ENCODE measurements around the gene CNOT10.
"Not testable (repeated sequence)": the region's sequence is repeated elsewhere in the genome, so short reads cannot be mapped to it uniquely, and the experiment has no call there.

Gene CNOT10

GRCh38 chr3:32646761-32647160, 38.2 kb upstream of the CNOT10 start:
- TF ChIP-seq EZH2 (IDR thresholded peaks at IDR 0.05; ENCODE audit: borderline replicate concordance, low read length) (no peak), CTCF (IDR thresholded peaks at IDR 0.05; ENCODE audit: low read length) (no peak)
- Histone ChIP-seq H3K27me3 (ENCODE audit: insufficient read depth, low read length) (no peaks in the 10 kb centered on the region), H3K9ac (ENCODE audit: low read length) (no peak overlapping the region), H3K79me2 (ENCODE audit: insufficient read depth, low read length) (no peaks in the 10 kb centered on the region), H3K9me3 (ENCODE audit: low read length) (no peaks in the 10 kb centered on the region), H3K9me2 (ENCODE audit: low read depth, low read length) (no peaks in the 10 kb centered on the region), H3K36me3 (ENCODE audit: insufficient read depth, low read length) (no peaks in the 10 kb centered on the region), H2AFZ (ENCODE audit: low read length) (no peak overlapping the region), H3K4me2 (ENCODE audit: low read length) (no peak overlapping the region), H3K27ac (ENCODE audit: low read depth, low read length, poor library complexity, severe bottlenecking) (no peak overlapping the region), H3K4me1 (ENCODE audit: insufficient read depth, low read length, severe bottlenecking) (no peaks in the 10 kb centered on the region), H3K4me3 (ENCODE audit: low read depth, low read length, poor library complexity, severe bottlenecking) (no peak overlapping the region), H4K20me1 (ENCODE audit: insufficient read depth, low read length) (no peaks in the 10 kb centered on the region), H3F3A (ENCODE audit: insufficient read depth, low read length) (no peaks in the 10 kb centered on the region)

- H3K79me2 ChIP-seq (ENCODE audit: insufficient read depth, low read length); H3K27ac ChIP-seq (ENCODE audit: low read depth, low read length, poor library complexity, severe bottlenecking); H3K4me2 ChIP-seq (ENCODE audit: low read length); H3K36me3 ChIP-seq (ENCODE audit: insufficient read depth, low read length); H2AFZ ChIP-seq (ENCODE audit: low read length); H3K9ac ChIP-seq (ENCODE audit: low read length); H3K4me1 ChIP-seq (ENCODE audit: insufficient read depth, low read length, severe bottlenecking); H3K9me3 ChIP-seq (ENCODE audit: low read length); H4K20me1 ChIP-seq (ENCODE audit: insufficient read depth, low read length); H3K9me2 ChIP-seq (ENCODE audit: low read depth, low read length); H3K27me3 ChIP-seq (ENCODE audit: insufficient read depth, low read length); H3F3A ChIP-seq (ENCODE audit: insufficient read depth, low read length); H3K4me3 ChIP-seq (ENCODE audit: low read depth, low read length, poor library complexity, severe bottlenecking): not testable (repeated sequence)
Observed at GRCh38 chr3:32652337-32653100, 32.5 kb upstream of the CNOT10 start.

- Histone ChIP-seq H3K36me3 (ENCODE audit: insufficient read depth, low read length) (no peaks in the 10 kb centered on the region; the same call in 1 of the 2 replicates), H4K20me1 (ENCODE audit: insufficient read depth, low read length) (no peaks in the 10 kb centered on the region), H3F3A (ENCODE audit: insufficient read depth, low read length) (no peaks in the 10 kb centered on the region), H3K9me3 (ENCODE audit: low read length) (no peaks in the 10 kb centered on the region), H2AFZ (ENCODE audit: low read length) (no peak overlapping the region), H3K27me3 (ENCODE audit: insufficient read depth, low read length) (peaks cover 4% of the 10 kb centered on the region; the same call in 1 of the 2 replicates), H3K27ac (ENCODE audit: low read depth, low read length, poor library complexity, severe bottlenecking) (no peak overlapping the region), H3K4me2 (ENCODE audit: low read length) (no peak overlapping the region), H3K9ac (ENCODE audit: low read length) (no peak overlapping the region), H3K4me1 (ENCODE audit: insufficient read depth, low read length, severe bottlenecking) (peaks cover 10% of the 10 kb centered on the region), H3K79me2 (ENCODE audit: insufficient read depth, low read length) (no peaks in the 10 kb centered on the region), H3K4me3 (ENCODE audit: low read depth, low read length, poor library complexity, severe bottlenecking) (no peak overlapping the region), H3K9me2 (ENCODE audit: low read depth, low read length) (no peaks in the 10 kb centered on the region)
- TF ChIP-seq EZH2 (IDR thresholded peaks at IDR 0.05; ENCODE audit: borderline replicate concordance, low read length) (no peak), CTCF (IDR thresholded peaks at IDR 0.05; ENCODE audit: low read length) (no peak)
Observed at GRCh38 chr3:32655167-32655566, 29.8 kb upstream of the CNOT10 start.

GRCh38 chr3:32660634-32661033, 24.4 kb upstream of the CNOT10 start:
- Histone ChIP-seq H3K4me1 (ENCODE audit: insufficient read depth, low read length, severe bottlenecking) (peaks cover 10% of the 10 kb centered on the region), H3K27me3 (ENCODE audit: insufficient read depth, low read length) (peaks cover 4% of the 10 kb centered on the region; the same call in 1 of the 2 replicates), H3K9me3 (ENCODE audit: low read length) (no peaks in the 10 kb centered on the region), H3K79me2 (ENCODE audit: insufficient read depth, low read length) (no peaks in the 10 kb centered on the region), H3K9me2 (ENCODE audit: low read depth, low read length) (no peaks in the 10 kb centered on the region), H4K20me1 (ENCODE audit: insufficient read depth, low read length) (no peaks in the 10 kb centered on the region), H3K9ac (ENCODE audit: low read length) (no peak overlapping the region), H2AFZ (ENCODE audit: low read length) (no peak overlapping the region), H3K36me3 (ENCODE audit: insufficient read depth, low read length) (no peaks in the 10 kb centered on the region), H3K27ac (ENCODE audit: low read depth, low read length, poor library complexity, severe bottlenecking) (no peak overlapping the region), H3F3A (ENCODE audit: insufficient read depth, low read length) (no peaks in the 10 kb centered on the region), H3K4me2 (ENCODE audit: low read length) (no peak overlapping the region), H3K4me3 (ENCODE audit: low read depth, low read length, poor library complexity, severe bottlenecking) (no peak overlapping the region)
- TF ChIP-seq EZH2 (IDR thresholded peaks at IDR 0.05; ENCODE audit: borderline replicate concordance, low read length) (no peak), CTCF (IDR thresholded peaks at IDR 0.05; ENCODE audit: low read length) (no peak)

All from OCI-LY1 (cell line).